NB4 (cell line): ENCODE measurements around the gene KCNK4.

Source experiments
- CTCF ChIP-seq: IDR thresholded peaks from one replicate; pipeline ENCODE4 v1.5.1; 2012; ENCODE audit warnings: low read depth, low read length
- MYC ChIP-seq: IDR thresholded peaks from 2 replicates; pipeline ENCODE4 v1.6.1; 2011; ENCODE audit warnings: low read depth, low read length
- POLR2A ChIP-seq: IDR thresholded peaks from 2 replicates; pipeline ENCODE4 v1.6.1; 2011; ENCODE audit warnings: mild to moderate bottlenecking; ENCODE audit not compliant: insufficient read length; ENCODE audit errors: extremely low read depth

DNA sequence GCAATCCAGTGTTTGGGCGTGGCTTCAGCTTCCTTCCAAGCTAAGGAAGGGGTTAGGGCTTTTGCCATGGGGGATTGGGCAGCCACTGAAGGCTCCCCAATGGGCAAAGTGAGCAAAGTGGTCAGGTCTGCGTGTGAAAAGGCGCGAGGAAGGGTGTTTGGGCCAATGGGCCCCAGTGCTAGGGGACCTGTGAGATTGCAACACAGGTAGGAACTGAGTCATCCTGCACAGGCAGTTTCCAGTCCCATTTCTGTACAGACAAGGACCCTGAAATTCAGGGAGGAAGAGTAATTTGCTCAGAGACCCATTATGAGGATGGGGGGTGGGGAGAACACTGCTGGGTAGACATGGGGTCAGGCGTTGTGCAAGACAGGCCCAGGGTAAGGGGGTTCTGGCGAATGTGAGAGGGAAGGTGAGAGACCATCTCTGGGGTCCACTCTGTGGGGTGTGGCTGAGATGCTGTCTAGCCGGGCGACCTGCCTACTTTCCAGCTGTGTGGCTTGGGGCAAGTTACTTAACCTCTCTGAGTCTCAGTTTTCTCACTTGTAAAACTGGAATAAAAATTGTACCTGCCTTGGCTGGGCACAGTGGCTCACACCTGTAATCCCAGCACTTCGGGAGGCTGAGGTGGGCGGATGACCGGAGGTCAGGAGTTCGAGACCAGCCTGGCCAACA lies 56.2 kb downstream of the KCNK4 start:
- TF ChIP-seq MYC, result no peak
- TF ChIP-seq CTCF, result no peak
- TF ChIP-seq POLR2A, result no peak
